A549 (cell line): ENCODE measurements around the gene GRK2. TPM values are rescaled to one million over a fixed set of nuclear protein-coding genes. Genes with fewer than 3 reads are reported as not detected.

Experiments
- ATAC-seq, 2 experiments: fragments of 200-7000 bp in 1 of 2; fragments of >200 bp in 1 of 2; cut with Nextera tagmentation in 1 of 2; cut with Tn5 transposase in 1 of 2; 3 replicates each; pipeline versions ENCODE4 v1.8.0 to v1.9.1; 2018 to 2020; ENCODE audit warnings: mild to moderate bottlenecking in 1 of 2, moderate library complexity in 1 of 2
- CTCF ChIA-PET: fragments of 300-600 bp; sonication (Branson Sonifier 250); formaldehyde crosslinking; extraction: SDS; loops from one replicate; lab custom pipeline; 2021; ENCODE audit warnings: antibody characterized with exemption, inconsistent platforms; lab: Yijun Ruan, JAX
- POLR2A ChIA-PET: fragments of 350-600 bp; formaldehyde crosslinking; extraction: SDS; loops from one replicate; lab custom pipeline; 2021; ENCODE audit warnings: antibody characterized with exemption, inconsistent platforms; lab: Yijun Ruan, JAX
- DNase-seq, 2 experiments: peaks; one replicate each; pipeline versions ENCODE4 v3.0.0 to v3.0.0-alpha.2; 2011 to 2016; ENCODE audit warnings: low read depth in 1 of 2, low spot score in 1 of 2
- FAIRE-seq: peaks from 2 replicates; lab custom pipeline; 2011; peaks lifted over from hg19 to GRCh38; lab: Jason Lieb, UNC
- H3K27ac ChIP-seq, 2 experiments: fragments of >200 bp; sonication (Bioruptor Twin); formaldehyde crosslinking; 3 replicates each; pipeline ENCODE4 v1.5.1; 2016 to 2017
- H3K4me1 ChIP-seq: fragments of >200 bp; sonication (Bioruptor Twin); formaldehyde crosslinking; 3 replicates; pipeline ENCODE4 v1.6.1; 2016
- H3K4me2 ChIP-seq: fragments of >200 bp; sonication (Bioruptor Twin); formaldehyde crosslinking; 3 replicates; pipeline ENCODE4 v1.6.1; 2016
- H3K4me3 ChIP-seq: fragments of >200 bp; sonication (Bioruptor Twin); formaldehyde crosslinking; 3 replicates; pipeline ENCODE4 v1.5.1; 2016
- H3K9me3 ChIP-seq: fragments of >200 bp; sonication (Bioruptor Twin); formaldehyde crosslinking; 3 replicates; pipeline ENCODE4 v1.6.1; 2016
- CBX2 ChIP-seq: fragments of 200-600 bp; sonication (generic); IDR thresholded peaks from 2 replicates; pipeline ENCODE4 v1.6.1; 2016; ENCODE audit warnings: low read depth, mild to moderate bottlenecking, borderline replicate concordance
- CEBPB ChIP-seq, 2 experiments: fragments of >200 bp in 1 of 2; sonication (Bioruptor Twin) in 1 of 2; formaldehyde crosslinking in 1 of 2; IDR thresholded peaks; 2 replicates each; pipeline ENCODE4 v1.6.1; 2012 to 2016
- EHF ChIP-seq: fragments of 250-450 bp; sonication (Bioruptor Pico); IDR thresholded peaks from 2 replicates; pipeline ENCODE4 v1.5.0; 2020; ENCODE audit warnings: mild to moderate bottlenecking
- FOSL2 ChIP-seq, 2 experiments: fragments of 450-650 bp in 1 of 2; fragments of >200 bp in 1 of 2; sonication (Bioruptor Twin) in 1 of 2; formaldehyde crosslinking; IDR thresholded peaks; 2 replicates each; pipeline versions ENCODE4 v1.5.0 to v1.6.1; 2016 to 2020; ENCODE audit warnings: mild to moderate bottlenecking in 1 of 2, moderate library complexity in 1 of 2
- FOXS1 ChIP-seq: fragments of 250-450 bp; sonication (Bioruptor Pico); IDR thresholded peaks from 2 replicates; pipeline ENCODE4 v1.5.0; 2020; ENCODE audit warnings: mild to moderate bottlenecking, moderate library complexity
- JUN ChIP-seq, 2 experiments: fragments of >200 bp; sonication (Bioruptor Twin); formaldehyde crosslinking; IDR thresholded peaks; 2 replicates in 1 of 2; 3 replicates in 1 of 2; pipeline ENCODE4 v1.6.1; 2016 to 2017
- NFE2L2 ChIP-seq: fragments of 150-350 bp; conservative IDR thresholded peaks from 2 replicates; pipeline ENCODE4 v1.6.1; 2014; ENCODE audit warnings: low read length
- NR3C1 ChIP-seq: fragments of >200 bp; sonication (Bioruptor Twin); formaldehyde crosslinking; IDR thresholded peaks from 3 replicates; pipeline ENCODE4 v1.6.1; 2017
- PHF8 ChIP-seq: fragments of 200-600 bp; sonication (generic); IDR thresholded peaks from 2 replicates; pipeline ENCODE4 v1.6.1; 2016; ENCODE audit warnings: low read depth, mild to moderate bottlenecking, antibody characterized with exemption, moderate library complexity, borderline replicate concordance
- POLR2A ChIP-seq: IDR thresholded peaks from 2 replicates; pipeline ENCODE4 v1.6.1; 2012; ENCODE audit warnings: mild to moderate bottlenecking, low read length
- POLR2AphosphoS2 ChIP-seq: conservative IDR thresholded peaks from 2 replicates; pipeline ENCODE4 v1.6.1; 2012; ENCODE audit warnings: low read length, improper control_type of control experiment, inconsistent platforms
- TP53 ChIP-seq: fragments of 250-450 bp; sonication (Bioruptor Pico); IDR thresholded peaks from 2 replicates; pipeline ENCODE4 v1.5.0; 2021; ENCODE audit warnings: mild to moderate bottlenecking, moderate library complexity
- ZSCAN20 ChIP-seq: fragments of 250-450 bp; sonication (Bioruptor Pico); IDR thresholded peaks from 2 replicates; pipeline ENCODE4 v1.8.0; 2022; ENCODE audit warnings: mild to moderate bottlenecking, moderate library complexity
- WGBS: methylation state at CpG from one replicate; pipeline ENCODE4 v1.1.6; 2017; ENCODE audit errors: missing lambda C conversion rate; 5-methylcytosine and 5-hydroxymethylcytosine counted together
- polyA plus RNA-seq, 4 experiments: library from polyadenylated mRNA; depleted of rRNA in 3 of 4; stranded (reverse); fragments of >200 nt; fragmentation: RNase III in 1 of 4; extraction: RNeasy Plus Mini Kit Qiagen cat#74134 plus additional on column Dnase treatment in 1 of 4; gene quantifications; 2 replicates in 3 of 4; 3 replicates in 1 of 4; pipeline ENCODE4 v1.2.3, GENCODE V29; 2011 to 2017
- TF ChIP-seq, protein P1 (sequence below): IDR thresholded peaks from 2 replicates; pipeline ENCODE4 v1.6.1; 2012

GRK2 gene
- polyA plus RNA-seq, 2 of the 4 experiments (the other 2 are of a cell fraction): 20.5 to 29.7 TPM

DNA sequence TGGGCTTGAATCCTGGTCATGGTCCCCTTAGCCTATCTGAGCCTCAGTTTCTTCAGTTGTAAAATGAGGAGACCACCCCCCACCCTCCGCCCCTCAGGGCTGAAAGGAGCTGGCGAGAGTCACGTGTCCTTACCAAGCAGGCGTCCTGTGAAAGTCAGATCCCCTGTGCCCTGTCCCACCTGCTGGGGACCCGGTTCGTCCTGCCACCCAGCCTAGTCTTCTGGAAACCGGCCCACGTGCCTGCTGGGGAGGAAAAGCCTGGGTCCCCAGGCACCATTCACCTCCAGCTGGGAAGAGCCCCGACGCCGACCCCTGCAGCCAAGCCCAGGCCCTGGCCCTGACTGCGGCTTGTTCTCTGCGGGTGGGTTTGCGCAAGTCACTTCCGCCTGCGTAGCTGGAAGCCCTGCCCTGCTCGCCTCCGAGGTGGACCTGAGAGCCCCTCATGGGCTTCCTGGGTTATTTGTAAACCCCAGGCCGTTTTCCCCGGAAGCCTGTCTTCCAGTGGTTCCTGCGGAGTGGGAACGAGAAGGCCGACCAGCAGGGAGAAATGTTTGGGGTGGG is 36.4 kb downstream of the GRK2 start:
- ATAC-seq (peak; percentile 30 to 61; a peak in 5 of 6 replicates), DNase-seq (peak in 1 of 2 experiments; percentile 62), FAIRE-seq (no peak)
- H3K9me3 ChIP-seq: no peaks in the 10 kb centered on the region
- CTCF ChIA-PET: interaction anchor here (0.6 to 7.1 kb wide), 12 partner anchors 13 to 208 kb away, joined by 3 to 42 read pairs (median 6); partner anchors contain the start of gene ANKRD13D
- peak overlapping the region; percentile 94 for H3K4me2 ChIP-seq
- peak overlapping the region; percentile 93 to 94 for H3K27ac ChIP-seq
- peak in 1 of 2 experiments; percentile 67; a peak in 1 of 4 replicates for TF ChIP-seq CEBPB (IDR thresholded peaks at IDR 0.05)
- no peak for TF ChIP-seq FOSL2 (IDR thresholded peaks at IDR 0.05)
- no peak for TF ChIP-seq FOSL2 (CRISPR knock-in tag; IDR thresholded peaks at IDR 0.05)
- TF ChIP-seq, protein P1, sequence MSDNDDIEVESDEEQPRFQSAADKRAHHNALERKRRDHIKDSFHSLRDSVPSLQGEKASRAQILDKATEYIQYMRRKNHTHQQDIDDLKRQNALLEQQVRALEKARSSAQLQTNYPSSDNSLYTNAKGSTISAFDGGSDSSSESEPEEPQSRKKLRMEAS: peak; percentile 37; the same call in 1 of the 2 replicates
- TF ChIP-seq, all 56 proteins: peak for 2
- POLR2A ChIA-PET: interaction anchor here (0.6 to 1.6 kb wide), 5 partner anchors 9 to 177 kb away, joined by 3 to 13 read pairs (median 8); partner anchors contain the start of gene ANKRD13D
- H3K4me3 ChIP-seq: peak overlapping the region; percentile 93
- WGBS: 32% methylated on average over 13 of the region's 23 CpGs
- H3K4me1 ChIP-seq: peaks cover 22% of the 10 kb centered on the region; the same call in 2 of the 3 replicates

DNA sequence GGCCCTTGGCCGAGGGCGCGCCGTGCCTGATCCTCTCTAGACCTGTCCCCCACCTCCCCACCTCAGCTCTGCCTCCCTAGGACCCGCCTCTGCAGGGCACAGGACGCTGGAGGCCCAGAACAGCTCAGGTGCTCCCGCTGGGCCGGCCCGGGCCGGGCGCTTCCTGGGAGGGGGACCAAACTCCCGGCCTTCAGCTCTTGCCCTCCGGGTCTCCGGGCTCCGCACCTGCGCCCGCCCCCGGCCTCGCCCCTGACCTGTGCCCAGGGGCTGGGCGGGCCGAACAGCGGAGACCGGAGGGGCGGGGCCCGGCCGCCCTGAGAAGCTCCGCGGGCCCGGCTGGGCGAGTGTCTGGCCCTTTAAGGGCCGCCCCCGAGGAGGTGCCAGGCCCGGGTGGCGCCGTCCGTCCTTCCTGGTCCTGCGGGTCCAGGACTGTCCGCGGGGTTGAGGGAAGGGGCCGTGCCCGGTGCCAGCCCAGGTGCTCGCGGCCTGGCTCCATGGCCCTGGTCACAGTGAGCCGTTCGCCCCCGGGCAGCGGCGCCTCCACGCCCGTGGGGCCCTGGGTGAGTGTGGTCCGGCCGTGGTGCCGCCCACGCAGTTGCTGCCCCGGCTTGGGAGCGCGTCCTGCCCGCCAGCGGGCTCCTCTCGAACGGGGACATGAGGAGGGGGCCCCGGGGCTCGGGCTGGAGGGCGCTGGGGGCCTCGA is 37.0 kb downstream of the GRK2 start, which contains the start of gene SSH3:
TSS of gene SSH3 (plus strand) at position 399 of the 703 bp plus-strand sequence. CDS start at position 495, 96 bp downstream.
- Histone ChIP-seq H3K27ac (peak within 1 kb of the TSS; percentile 93 to 94), H3K4me3 (peak within 1 kb of the TSS; percentile 93), H3K4me1 (peaks cover 22% of the 10 kb centered on the region; the same call in 2 of the 3 replicates), H3K4me2 (peak within 1 kb of the TSS; percentile 94), H3K9me3 (no peaks in the 10 kb centered on the region)
- 0% methylated on average over 8 of the region's 65 CpGs for WGBS
- ChIA-PET CTCF (interaction anchor here (0.6 to 7.1 kb wide), 13 partner anchors 13 to 208 kb away, joined by 3 to 42 read pairs (median 5); partner anchors contain the start of gene ANKRD13D), POLR2A (interaction anchor here (0.9 to 1.6 kb wide), 4 partner anchors 8 to 15 kb away, joined by 3 to 13 read pairs (median 6); partner anchors contain the start of gene ANKRD13D)
- DNase-seq (peak; percentile 71 to 74), ATAC-seq (peak; percentile 85 to 91), FAIRE-seq (no peak)
- TF ChIP-seq EHF (CRISPR knock-in tag) (no peak), POLR2A (peak; percentile 65), FOXS1 (CRISPR knock-in tag) (no peak), TP53 (CRISPR knock-in tag) (no peak), JUN (IDR thresholded peaks at IDR 0.05) (peak in 1 of 2 experiments; percentile 76; a peak in 2 of 5 replicates), POLR2AphosphoS2 (no peak), PHF8 (peak; percentile 72), ZSCAN20 (CRISPR knock-in tag) (no peak), CBX2 (no peak), NR3C1 (no peak)
- TF ChIP-seq, protein P1: peak; percentile 29; the same call in 1 of the 2 replicates

DNA sequence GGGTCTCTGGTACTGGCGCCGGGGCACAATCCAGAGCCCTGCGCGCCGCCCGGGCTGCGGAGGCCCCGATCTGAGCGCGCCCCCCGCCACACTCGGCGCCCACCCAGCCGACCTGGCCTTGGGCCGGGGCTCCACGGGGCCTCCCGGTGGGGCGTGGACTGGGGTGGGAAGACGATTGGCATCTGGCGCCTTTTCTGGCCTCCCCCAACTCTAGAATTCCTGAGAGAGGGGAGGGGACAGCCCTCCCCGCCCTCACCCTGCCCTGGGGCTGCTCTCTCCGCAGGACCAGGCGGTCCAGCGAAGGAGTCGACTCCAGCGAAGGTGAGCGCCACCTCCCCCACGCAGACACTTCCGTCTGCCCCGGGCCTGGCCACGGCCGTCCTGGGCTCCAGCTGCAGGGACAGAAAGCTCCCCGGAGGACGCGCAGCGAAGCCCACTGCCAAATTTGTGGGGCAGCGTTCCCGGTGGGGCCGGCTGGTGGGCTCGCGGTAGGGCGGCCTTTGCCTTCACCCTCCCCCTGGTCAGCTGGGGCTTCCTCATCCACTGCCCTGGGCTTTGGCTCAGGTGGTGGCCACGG is 37.6 kb downstream of the GRK2 start:
- DNase-seq (no peak), ATAC-seq (peak; percentile 22 to 40; a peak in 5 of 6 replicates), FAIRE-seq (no peak)
- CTCF ChIA-PET: interaction anchor here (0.6 to 7.1 kb wide), 11 partner anchors 10 to 252 kb away, joined by 3 to 42 read pairs (median 6); no protein-coding TSS in a partner anchor
- H3K4me1 ChIP-seq: peaks cover 22% of the 10 kb centered on the region; the same call in 2 of the 3 replicates
- peak overlapping the region; percentile 94 for H3K4me2 ChIP-seq
- POLR2A ChIA-PET: interaction anchor here (1.0 to 1.6 kb wide), 3 partner anchors 13 to 15 kb away, joined by 3 to 13 read pairs (median 8); partner anchors contain the start of gene ANKRD13D
- TF ChIP-seq PHF8 (peak; percentile 14; the same call in 1 of the 2 replicates), NFE2L2 (no peak)
- H3K4me3 ChIP-seq: peak overlapping the region; percentile 93
- WGBS: 1% methylated on average over 28 of the region's 43 CpGs
- peak overlapping the region; percentile 93 to 94 for H3K27ac ChIP-seq
- H3K9me3 ChIP-seq: no peaks in the 10 kb centered on the region
